GM23338 (cell line): ENCODE measurements around the gene CEMIP2. TPM values are rescaled to one million over a fixed set of nuclear protein-coding genes. Genes with fewer than 3 reads are reported as not detected.

Experiments
- ATAC-seq: fragments of 200-7000 bp; cut with Tn5 transposase; 3 replicates; pipeline ENCODE4 v1.9.1; 2020
- DNase-seq: peaks from one replicate; pipeline ENCODE4 v3.0.0-alpha.2; 2015; ENCODE audit warnings: low spot score
- H2AFZ ChIP-seq: fragments of 200-600 bp; sonication (generic); 2 replicates; pipeline ENCODE4 v1.8.0; 2016; ENCODE audit warnings: antibody characterized with exemption, mild to moderate bottlenecking, moderate library complexity
- H3F3A ChIP-seq: fragments of 200-600 bp; sonication (generic); replicated peaks from 2 replicates; pipeline ENCODE4 v1.8.0; 2017; ENCODE audit warnings: antibody characterized with exemption, mixed run types, low read depth
- H3K27ac ChIP-seq: fragments of 200-600 bp; sonication (generic); 2 replicates; pipeline ENCODE4 v1.6.1; 2016; ENCODE audit warnings: low read depth
- H3K27me3 ChIP-seq: fragments of 200-600 bp; sonication (generic); 2 replicates; pipeline ENCODE4 v1.8.0; 2016; ENCODE audit warnings: mild to moderate bottlenecking, mixed run types, moderate library complexity; ENCODE audit not compliant: insufficient read depth
- H3K36me3 ChIP-seq: fragments of 200-600 bp; sonication (generic); 2 replicates; pipeline ENCODE4 v1.8.0; 2016; ENCODE audit warnings: mild to moderate bottlenecking; ENCODE audit not compliant: insufficient read depth
- H3K4me1 ChIP-seq: fragments of 200-600 bp; sonication (generic); 2 replicates; pipeline ENCODE4 v1.8.0; 2016; ENCODE audit warnings: mild to moderate bottlenecking, moderate library complexity; ENCODE audit not compliant: insufficient read depth
- H3K4me2 ChIP-seq: fragments of 200-600 bp; sonication (generic); 2 replicates; pipeline ENCODE4 v1.7.1; 2017; ENCODE audit warnings: mixed run types
- H3K4me3 ChIP-seq: fragments of 200-600 bp; sonication (generic); 2 replicates; pipeline ENCODE4 v1.6.1; 2016; ENCODE audit warnings: mixed run types
- H3K79me2 ChIP-seq: fragments of 200-600 bp; sonication (generic); replicated peaks from 2 replicates; pipeline ENCODE4 v1.8.0; 2017; ENCODE audit warnings: mild to moderate bottlenecking; ENCODE audit not compliant: insufficient read depth
- H3K9me2 ChIP-seq: fragments of 200-600 bp; sonication (generic); 2 replicates; pipeline ENCODE4 v1.8.0; 2017; ENCODE audit not compliant: insufficient read depth
- H4K20me1 ChIP-seq: fragments of 200-600 bp; sonication (generic); replicated peaks from 2 replicates; pipeline ENCODE4 v1.8.0; 2017; ENCODE audit warnings: mild to moderate bottlenecking; ENCODE audit not compliant: insufficient read depth
- H3K27ac Mint-ChIP-seq: 2 replicates; pipeline ENCODE4 v1.8.0; 2020; ENCODE audit warnings: inconsistent platforms, mild to moderate bottlenecking, moderate library complexity, mixed read lengths
- H3K27me3 Mint-ChIP-seq: 3 replicates; pipeline ENCODE4 v1.8.0; 2022; ENCODE audit warnings: low read depth, mild to moderate bottlenecking, moderate library complexity, mixed read lengths, inconsistent platforms; ENCODE audit not compliant: insufficient read depth, poor library complexity
- H3K36me3 Mint-ChIP-seq: 3 replicates; pipeline ENCODE4 v1.8.0; 2021; ENCODE audit warnings: low read depth, mild to moderate bottlenecking, inconsistent platforms, moderate library complexity, mixed read lengths
- H3K4me1 Mint-ChIP-seq: 3 replicates; pipeline ENCODE4 v1.8.0; 2020; ENCODE audit warnings: mild to moderate bottlenecking, inconsistent platforms, mixed read lengths
- H3K4me3 Mint-ChIP-seq: 3 replicates; pipeline ENCODE4 v1.8.0; 2021; ENCODE audit warnings: moderate library complexity, mild to moderate bottlenecking, inconsistent platforms, mixed read lengths
- H3K9me3 Mint-ChIP-seq: 3 replicates; pipeline ENCODE4 v1.8.0; 2020; ENCODE audit warnings: moderate library complexity, mild to moderate bottlenecking, inconsistent platforms, mixed read lengths
- CREB1 ChIP-seq: fragments of 250-450 bp; sonication (Bioruptor Pico); IDR thresholded peaks from 2 replicates; pipeline ENCODE4 v1.5.0; 2020; ENCODE audit warnings: low read depth, mild to moderate bottlenecking, moderate library complexity
- ETS1 ChIP-seq: IDR thresholded peaks from 2 replicates; pipeline ENCODE4 v1.6.1; 2016; ENCODE audit warnings: antibody characterized with exemption
- EZH2 ChIP-seq: fragments of 200-600 bp; sonication (generic); IDR thresholded peaks from one replicate; pipeline ENCODE4 v1.8.0; 2017; ENCODE audit warnings: antibody characterized with exemption, mild to moderate bottlenecking, low read depth; ENCODE audit not compliant: unreplicated experiment
- EZH2phosphoT487 ChIP-seq: fragments of 200-600 bp; sonication (generic); IDR thresholded peaks from one replicate; pipeline ENCODE4 v1.8.1; 2018; ENCODE audit warnings: antibody characterized with exemption; ENCODE audit not compliant: unreplicated experiment
- JUNB ChIP-seq: IDR thresholded peaks from one replicate; pipeline ENCODE4 v1.6.1; 2016; ENCODE audit warnings: antibody characterized with exemption; ENCODE audit not compliant: unreplicated experiment
- NANOG ChIP-seq: IDR thresholded peaks from 2 replicates; pipeline ENCODE4 v1.6.1; 2016; ENCODE audit warnings: antibody characterized with exemption, borderline replicate concordance
- POLR2AphosphoS5 ChIP-seq: IDR thresholded peaks from 2 replicates; pipeline ENCODE4 v1.6.1; 2016; ENCODE audit warnings: antibody characterized with exemption, low read depth
- REST ChIP-seq: IDR thresholded peaks from one replicate; pipeline ENCODE4 v1.6.1; 2018; ENCODE audit warnings: antibody characterized with exemption; ENCODE audit not compliant: unreplicated experiment
- STAT1 ChIP-seq: IDR thresholded peaks from one replicate; pipeline ENCODE4 v1.6.1; 2016; ENCODE audit warnings: antibody characterized with exemption; ENCODE audit not compliant: unreplicated experiment
- ZNF114 ChIP-seq: fragments of 250-450 bp; sonication (Bioruptor Pico); IDR thresholded peaks from 2 replicates; pipeline ENCODE4 v1.5.0; 2020; ENCODE audit warnings: mild to moderate bottlenecking, moderate library complexity
- ZNF331 ChIP-seq: fragments of 250-450 bp; sonication (Bioruptor Pico); IDR thresholded peaks from 2 replicates; pipeline ENCODE4 v1.5.0; 2020; ENCODE audit warnings: low read depth, mild to moderate bottlenecking, moderate library complexity
- polyA plus RNA-seq: library from polyadenylated mRNA; unstranded; fragments of >200 nt; fragmentation: Nextera tagmentation; extraction: Ambion mirVana; gene quantifications from 2 replicates; pipeline ENCODE4 v1.2.1, GENCODE V29; 2016
- total RNA-seq: library from RNA; depleted of rRNA; stranded (reverse); fragments of >200 nt; shearing (Covaris generic); gene quantifications from 2 replicates; pipeline ENCODE4 v1.2.3, GENCODE V29; 2014
- TF ChIP-seq, protein P1 (sequence below), 2 experiments: fragments of 200-600 bp in 1 of 2; sonication (generic) in 1 of 2; conservative IDR thresholded peaks; 2 replicates each; pipeline versions ENCODE4 v1.5.1 to v1.6.1; 2016 to 2017; ENCODE audit warnings: antibody characterized with exemption in 2 of 2, low read depth in 2 of 2, mild to moderate bottlenecking in 2 of 2, moderate library complexity in 1 of 2

CEMIP2 gene
- total and polyA plus RNA-seq, 2 experiments from 2014 or later = 23.0 to 76.7 TPM

GRCh38 chr9:71743217-71743705 is 25.1 kb downstream of the CEMIP2 start (continued):
- no peak for TF ChIP-seq REST
- TF ChIP-seq ZNF114 = no peak
- TF ChIP-seq ZNF331 = no peak
- no peak for TF ChIP-seq EZH2phosphoT487
- TF ChIP-seq POLR2AphosphoS5 = no peak
- no peak for TF ChIP-seq JUNB
- TF ChIP-seq, protein P1, sequence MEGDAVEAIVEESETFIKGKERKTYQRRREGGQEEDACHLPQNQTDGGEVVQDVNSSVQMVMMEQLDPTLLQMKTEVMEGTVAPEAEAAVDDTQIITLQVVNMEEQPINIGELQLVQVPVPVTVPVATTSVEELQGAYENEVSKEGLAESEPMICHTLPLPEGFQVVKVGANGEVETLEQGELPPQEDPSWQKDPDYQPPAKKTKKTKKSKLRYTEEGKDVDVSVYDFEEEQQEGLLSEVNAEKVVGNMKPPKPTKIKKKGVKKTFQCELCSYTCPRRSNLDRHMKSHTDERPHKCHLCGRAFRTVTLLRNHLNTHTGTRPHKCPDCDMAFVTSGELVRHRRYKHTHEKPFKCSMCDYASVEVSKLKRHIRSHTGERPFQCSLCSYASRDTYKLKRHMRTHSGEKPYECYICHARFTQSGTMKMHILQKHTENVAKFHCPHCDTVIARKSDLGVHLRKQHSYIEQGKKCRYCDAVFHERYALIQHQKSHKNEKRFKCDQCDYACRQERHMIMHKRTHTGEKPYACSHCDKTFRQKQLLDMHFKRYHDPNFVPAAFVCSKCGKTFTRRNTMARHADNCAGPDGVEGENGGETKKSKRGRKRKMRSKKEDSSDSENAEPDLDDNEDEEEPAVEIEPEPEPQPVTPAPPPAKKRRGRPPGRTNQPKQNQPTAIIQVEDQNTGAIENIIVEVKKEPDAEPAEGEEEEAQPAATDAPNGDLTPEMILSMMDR (conservative IDR thresholded peaks at IDR 0.05; ENCODE audit: low read depth in 2 of 2) = no peak
- no peak for TF ChIP-seq EZH2
- TF ChIP-seq STAT1 = no peak

GRCh38 chr9:71742703-71743102 is 25.6 kb downstream of the CEMIP2 start:
- H3K9me2 ChIP-seq = no peaks in the 10 kb centered on the region
- peaks cover 2% of the 10 kb centered on the region for H3K27me3 Mint-ChIP-seq
- no peaks in the 10 kb centered on the region; the same call in 1 of the 2 replicates for H3K36me3 ChIP-seq
- no peak overlapping the region for H3K4me3 Mint-ChIP-seq
- H3K9me3 Mint-ChIP-seq = no peaks in the 10 kb centered on the region
- ATAC-seq (no peak), DNase-seq (no peak)
- no peak overlapping the region for H3K27ac Mint-ChIP-seq
- H3K4me1 ChIP-seq = peaks cover 41% of the 10 kb centered on the region
- H3K27ac ChIP-seq = no peak overlapping the region
- H2AFZ ChIP-seq = no peak overlapping the region
- H3K36me3 Mint-ChIP-seq = peaks cover 53% of the 10 kb centered on the region
- no peak overlapping the region for H3K4me2 ChIP-seq
- H3K4me1 Mint-ChIP-seq = peaks cover 36% of the 10 kb centered on the region
- no peaks in the 10 kb centered on the region for H3F3A ChIP-seq
- peaks cover 77% of the 10 kb centered on the region for H3K79me2 ChIP-seq
- 0 out of 2 replicates have a peak, but pooled peaks cover 4% of the 10 kb centered on the region for H4K20me1 ChIP-seq
- no peaks in the 10 kb centered on the region for H3K27me3 ChIP-seq
- no peak overlapping the region for H3K4me3 ChIP-seq
- TF ChIP-seq EZH2 = no peak
- TF ChIP-seq JUNB = no peak
- TF ChIP-seq ZNF114 = no peak
- TF ChIP-seq STAT1 = no peak
- no peak for TF ChIP-seq NANOG
- TF ChIP-seq ZNF331 = no peak
- no peak for TF ChIP-seq CREB1
- TF ChIP-seq ETS1 = no peak
- TF ChIP-seq EZH2phosphoT487 = no peak
- no peak for TF ChIP-seq POLR2AphosphoS5
- TF ChIP-seq, protein P1 (conservative IDR thresholded peaks at IDR 0.05; ENCODE audit: low read depth in 2 of 2) = no peak
- TF ChIP-seq REST = no peak
